WERI-Rb-1 (cell line): Measurements from ENCODE around the gene RPL22.

Source experiments
- DNase-seq: peaks from one replicate; pipeline ENCODE4 v3.0.0-alpha.2; 2020
- H3K27ac ChIP-seq: fragments of 250-450 bp; sonication (Bioruptor Pico); 2 replicates; pipeline ENCODE4 v1.5.1; 2020; ENCODE audit warnings: mild to moderate bottlenecking, moderate library complexity
- H3K27me3 ChIP-seq: fragments of 250-450 bp; sonication (Bioruptor Pico); 2 replicates; pipeline ENCODE4 v1.5.1; 2021; ENCODE audit warnings: mild to moderate bottlenecking, low read depth, moderate library complexity; ENCODE audit not compliant: insufficient read depth, severe bottlenecking
- H3K36me3 ChIP-seq: fragments of 250-450 bp; sonication (Bioruptor Pico); 2 replicates; pipeline ENCODE4 v1.5.1; 2020; ENCODE audit warnings: mild to moderate bottlenecking, moderate library complexity
- H3K4me3 ChIP-seq: 2 replicates; pipeline ENCODE4 v1.5.1; 2011; ENCODE audit warnings: low read depth, mild to moderate bottlenecking, control low read depth, low read length
- H3K9me3 ChIP-seq: fragments of 250-450 bp; sonication (Bioruptor Pico); 2 replicates; pipeline ENCODE4 v1.5.1; 2021; ENCODE audit warnings: mild to moderate bottlenecking, moderate library complexity; ENCODE audit not compliant: severe bottlenecking
- TF ChIP-seq, protein P1 (sequence below): IDR thresholded peaks from 2 replicates; pipeline ENCODE4 v1.5.1; 2011; ENCODE audit warnings: low read depth, mild to moderate bottlenecking, control low read depth, inconsistent platforms, low read length

Gene RPL22

DNA sequence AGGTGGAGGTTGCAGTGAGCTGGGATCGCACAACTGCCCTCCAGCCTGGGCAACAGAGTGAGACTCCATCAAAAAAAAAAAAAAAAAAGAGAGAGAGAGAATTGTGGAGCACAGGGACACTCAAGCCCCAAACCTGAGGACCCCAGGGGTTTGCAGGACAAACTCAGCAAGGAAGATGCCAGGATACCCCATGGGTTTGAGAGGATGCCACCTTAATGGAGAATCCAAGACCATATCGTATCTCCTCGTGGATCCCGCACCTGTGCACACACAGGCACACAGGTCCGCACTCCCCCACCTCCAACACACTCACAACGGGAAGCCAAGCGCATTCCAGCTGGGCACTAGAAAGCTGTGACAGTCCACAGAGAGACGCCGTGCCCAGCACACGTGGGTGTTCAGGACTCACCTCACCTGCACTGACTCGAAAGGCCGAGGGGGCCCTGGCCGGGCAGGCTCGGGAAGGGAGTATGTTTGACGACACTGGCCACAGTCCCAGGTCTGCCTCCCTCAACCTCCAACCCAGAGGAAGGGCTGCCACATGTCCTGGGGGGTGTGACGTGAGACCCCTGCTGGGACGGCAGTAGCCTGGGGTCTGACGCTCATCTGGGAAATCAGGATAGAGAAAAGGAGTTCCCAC, 30.3 kb downstream of the RPL22 start:
- Histone ChIP-seq H3K9me3 (no peaks in the 10 kb centered on the region), H3K36me3 (no peaks in the 10 kb centered on the region), H3K4me3 (no peak overlapping the region), H3K27ac (no peak overlapping the region), H3K27me3 (no peaks in the 10 kb centered on the region)
- TF ChIP-seq, protein P1, sequence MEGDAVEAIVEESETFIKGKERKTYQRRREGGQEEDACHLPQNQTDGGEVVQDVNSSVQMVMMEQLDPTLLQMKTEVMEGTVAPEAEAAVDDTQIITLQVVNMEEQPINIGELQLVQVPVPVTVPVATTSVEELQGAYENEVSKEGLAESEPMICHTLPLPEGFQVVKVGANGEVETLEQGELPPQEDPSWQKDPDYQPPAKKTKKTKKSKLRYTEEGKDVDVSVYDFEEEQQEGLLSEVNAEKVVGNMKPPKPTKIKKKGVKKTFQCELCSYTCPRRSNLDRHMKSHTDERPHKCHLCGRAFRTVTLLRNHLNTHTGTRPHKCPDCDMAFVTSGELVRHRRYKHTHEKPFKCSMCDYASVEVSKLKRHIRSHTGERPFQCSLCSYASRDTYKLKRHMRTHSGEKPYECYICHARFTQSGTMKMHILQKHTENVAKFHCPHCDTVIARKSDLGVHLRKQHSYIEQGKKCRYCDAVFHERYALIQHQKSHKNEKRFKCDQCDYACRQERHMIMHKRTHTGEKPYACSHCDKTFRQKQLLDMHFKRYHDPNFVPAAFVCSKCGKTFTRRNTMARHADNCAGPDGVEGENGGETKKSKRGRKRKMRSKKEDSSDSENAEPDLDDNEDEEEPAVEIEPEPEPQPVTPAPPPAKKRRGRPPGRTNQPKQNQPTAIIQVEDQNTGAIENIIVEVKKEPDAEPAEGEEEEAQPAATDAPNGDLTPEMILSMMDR: no peak
- DNase-seq: no peak

DNA sequence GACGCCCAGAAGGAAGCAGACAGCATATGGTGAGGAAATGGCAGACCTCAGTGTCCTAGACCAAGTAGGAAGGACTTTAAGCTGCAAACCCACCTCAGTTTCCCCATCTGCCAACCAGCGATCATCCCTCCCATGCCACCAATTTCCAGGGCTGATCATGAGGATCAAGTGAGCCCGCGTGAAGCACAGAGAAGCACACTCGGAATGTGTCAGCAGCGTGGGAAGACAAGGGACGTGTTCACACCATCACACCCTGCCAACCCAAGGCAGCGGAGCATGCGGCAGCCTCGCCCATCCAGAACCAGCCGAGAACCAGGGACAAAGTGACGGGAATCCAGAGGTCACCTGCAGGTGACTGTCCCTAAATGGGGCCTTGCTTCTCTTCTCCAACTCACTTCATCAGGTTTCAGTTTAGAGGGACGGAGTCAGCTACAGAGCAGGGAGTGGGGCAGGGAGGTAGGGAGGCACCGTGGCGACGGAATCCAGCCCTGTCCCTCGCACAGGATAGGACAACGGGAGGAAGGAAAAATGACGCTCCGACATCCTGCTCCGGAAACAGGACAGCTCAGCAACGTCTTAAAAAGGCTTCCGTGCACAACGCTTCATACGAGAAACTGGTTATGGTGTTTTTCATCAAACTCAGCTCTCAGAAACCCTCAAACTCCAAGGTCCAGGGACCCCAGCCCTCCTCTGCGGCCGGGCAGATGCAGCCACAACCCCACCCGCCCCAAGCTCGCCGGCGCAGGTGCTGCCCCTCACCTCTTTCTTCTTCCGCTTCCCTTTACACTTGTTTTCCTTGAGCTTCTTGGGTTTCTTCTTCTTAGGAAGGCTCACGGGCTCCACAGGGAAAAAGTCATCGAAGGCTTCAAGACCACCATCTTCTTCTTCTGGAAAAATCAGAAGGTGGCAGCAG, 31.7 kb downstream of the RPL22 start:
- Histone ChIP-seq H3K27ac (no peak overlapping the region), H3K9me3 (no peaks in the 10 kb centered on the region), H3K4me3 (no peak overlapping the region), H3K36me3 (no peaks in the 10 kb centered on the region), H3K27me3 (no peaks in the 10 kb centered on the region)
- TF ChIP-seq, protein P1: no peak
- no peak for DNase-seq

DNA sequence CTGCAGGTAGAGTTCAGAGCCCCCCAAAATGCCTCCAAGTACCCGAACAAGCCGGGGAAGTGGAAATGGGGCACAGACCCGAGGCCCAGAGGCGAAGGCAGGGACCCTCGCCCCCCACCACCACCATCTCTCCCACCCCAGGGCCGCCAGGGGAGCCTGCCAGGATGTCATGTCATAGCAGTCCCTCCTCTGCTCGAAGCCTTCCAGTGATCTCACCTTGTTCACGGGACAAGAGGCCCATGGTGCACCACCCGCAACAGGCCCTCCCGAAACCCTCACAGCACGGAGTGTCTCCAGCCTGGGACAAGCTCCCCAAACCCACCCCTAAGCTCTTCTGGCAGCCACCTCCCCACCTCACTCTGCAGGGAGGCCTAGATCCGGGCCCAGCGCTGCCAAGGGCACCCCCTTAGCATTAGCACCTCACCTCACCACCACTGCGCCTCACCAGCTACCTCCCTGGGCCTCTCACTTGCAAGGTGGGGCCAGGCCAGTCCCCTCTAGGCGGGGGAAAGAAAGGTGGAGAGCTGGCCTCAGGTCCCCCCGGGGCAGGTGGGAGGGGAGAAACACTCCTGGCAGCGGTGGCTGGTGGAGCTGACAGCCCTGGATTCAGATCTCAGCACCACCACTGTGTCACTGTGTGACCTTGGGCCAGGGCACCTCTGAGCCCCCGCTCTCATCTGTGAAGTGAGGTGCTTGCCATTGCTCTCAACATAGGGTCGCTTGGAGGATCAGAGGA, 32.6 kb downstream of the RPL22 start:
- Histone ChIP-seq H3K27ac (no peak overlapping the region), H3K9me3 (no peaks in the 10 kb centered on the region), H3K27me3 (no peaks in the 10 kb centered on the region), H3K36me3 (no peaks in the 10 kb centered on the region), H3K4me3 (no peak overlapping the region)
- no peak for DNase-seq
- TF ChIP-seq, protein P1: no peak

DNA sequence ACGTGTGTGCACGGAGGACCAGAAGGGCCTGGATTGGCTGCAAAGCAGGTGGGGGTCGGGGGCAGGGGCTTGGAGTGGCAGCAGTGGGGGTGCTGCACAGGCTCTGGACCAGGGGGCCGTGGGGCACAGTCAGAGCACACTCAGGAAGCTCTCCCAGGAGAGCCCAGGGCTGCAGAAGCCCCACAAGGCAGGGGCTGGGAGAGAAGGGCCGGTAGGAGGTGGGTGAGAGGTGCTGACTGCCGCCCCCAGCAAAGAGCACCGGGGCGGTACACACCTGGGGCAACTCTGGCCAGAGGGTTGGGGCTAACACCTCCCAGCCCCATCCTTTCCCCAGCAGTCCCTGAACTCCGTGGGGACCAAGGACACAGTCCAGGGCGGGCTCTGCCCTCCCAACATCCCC, 33.2 kb downstream of the RPL22 start:
- H3K27ac ChIP-seq: no peak overlapping the region
- H3K9me3 ChIP-seq: no peaks in the 10 kb centered on the region
- no peaks in the 10 kb centered on the region for H3K27me3 ChIP-seq
- H3K36me3 ChIP-seq: no peaks in the 10 kb centered on the region
- DNase-seq: no peak
- no peak overlapping the region for H3K4me3 ChIP-seq
- TF ChIP-seq, protein P1: no peak

DNA sequence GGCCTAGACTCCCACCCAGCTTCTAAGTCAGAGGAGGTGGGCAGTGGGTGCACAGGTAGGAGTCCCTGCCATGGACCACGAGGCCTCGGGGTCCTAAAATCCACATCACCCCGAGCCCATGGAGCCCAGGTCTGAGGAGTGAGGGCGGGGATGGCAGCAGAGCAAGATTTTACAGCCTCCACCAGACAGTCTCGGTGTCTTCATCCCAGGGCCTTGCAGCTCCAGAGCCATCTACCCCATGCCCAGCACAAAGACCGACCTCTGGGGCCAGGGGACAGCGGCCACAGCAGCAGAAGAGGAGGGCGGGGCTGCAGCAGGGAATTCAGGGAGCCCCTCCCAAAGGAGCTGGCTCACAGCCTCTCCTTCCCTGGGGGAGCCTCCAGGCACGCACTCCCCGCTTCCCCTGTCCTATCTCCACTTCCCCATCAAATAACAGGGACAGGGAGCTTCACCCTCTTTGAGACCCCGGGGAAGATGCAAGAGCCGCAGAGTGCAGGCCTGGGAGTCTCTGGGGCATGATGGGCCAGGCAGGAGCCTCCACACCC, 33.9 kb downstream of the RPL22 start:
- Histone ChIP-seq H3K36me3 (no peaks in the 10 kb centered on the region), H3K4me3 (no peak overlapping the region), H3K27ac (no peak overlapping the region), H3K9me3 (no peaks in the 10 kb centered on the region), H3K27me3 (no peaks in the 10 kb centered on the region)
- DNase-seq: no peak
- TF ChIP-seq, protein P1: no peak
